Measurements from ENCODE around the gene GUCY2F.

The GUCY2F gene

DNA sequence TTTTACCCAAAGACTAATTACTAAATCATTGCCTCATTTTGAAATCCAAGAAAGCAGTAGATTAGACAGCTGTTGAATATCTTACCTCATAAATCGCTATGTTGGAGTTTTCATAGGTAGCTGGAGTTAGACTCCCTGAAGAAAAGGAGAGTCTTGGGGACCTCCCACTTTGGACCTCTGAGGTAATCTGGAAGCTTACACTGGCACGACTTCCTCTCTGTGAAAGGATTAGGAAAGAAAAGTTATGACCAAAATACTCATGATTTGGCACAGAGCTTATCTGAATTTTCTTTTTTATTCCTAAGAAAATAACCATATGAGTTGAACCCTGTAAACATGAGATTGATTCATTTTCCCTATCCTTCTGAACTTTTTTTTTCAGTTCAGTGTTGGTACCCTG is 40.6 kb downstream of the GUCY2F start:
- TF ChIP-seq POLR2A (IDR thresholded peaks at IDR 0.05; ENCODE audit: extremely low read depth, insufficient read length) (no peak), MYC (IDR thresholded peaks at IDR 0.05; ENCODE audit: low read depth, low read length) (no peak), CTCF (IDR thresholded peaks at IDR 0.05; ENCODE audit: low read depth, low read length) (no peak), MAX (IDR thresholded peaks at IDR 0.05; ENCODE audit: low read depth, low read length) (no peak)
- no peak for DNase-seq (ENCODE audit: low read depth)
- H3K4me3 ChIP-seq (ENCODE audit: low read depth, low read length): no peak overlapping the region

- peak; percentile 7 for DNase-seq (ENCODE audit: low read depth)
- TF ChIP-seq MAX (IDR thresholded peaks at IDR 0.05; ENCODE audit: low read depth, low read length): no peak
- TF ChIP-seq MYC (IDR thresholded peaks at IDR 0.05; ENCODE audit: low read depth, low read length): no peak
- no peak for TF ChIP-seq POLR2A (IDR thresholded peaks at IDR 0.05; ENCODE audit: extremely low read depth, insufficient read length)
- no peak for TF ChIP-seq CTCF (IDR thresholded peaks at IDR 0.05; ENCODE audit: low read depth, low read length)
- H3K4me3 ChIP-seq (ENCODE audit: low read depth, low read length): no peak overlapping the region
These were observed 41.4 kb downstream of the GUCY2F start for GRCh38 chrX:109440475-109440874.

DNA sequence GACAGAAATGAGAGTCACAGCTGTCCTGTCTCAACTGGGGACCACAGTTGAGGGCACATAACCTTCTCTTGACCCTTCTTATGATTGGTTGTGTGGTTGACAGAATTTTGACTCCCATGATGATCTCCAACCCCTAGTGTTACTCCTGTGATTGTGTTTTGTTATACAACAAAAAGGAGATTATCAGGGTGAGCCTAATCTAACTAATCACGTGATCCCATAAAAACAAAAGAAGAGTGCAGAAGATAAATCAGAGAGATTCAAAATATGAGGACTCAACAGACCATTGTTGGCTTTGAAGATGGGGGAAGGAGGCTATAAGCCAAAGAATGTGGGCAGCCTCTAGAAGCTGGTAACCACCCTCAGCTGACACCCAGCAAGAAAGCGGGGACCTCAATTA is 72.7 kb downstream of the GUCY2F start:
- H3K4me3 ChIP-seq (ENCODE audit: low read depth, low read length): no peak overlapping the region
- DNase-seq (ENCODE audit: low read depth): no peak
- TF ChIP-seq CTCF (IDR thresholded peaks at IDR 0.05; ENCODE audit: low read depth, low read length) (no peak), MYC (IDR thresholded peaks at IDR 0.05; ENCODE audit: low read depth, low read length) (no peak), MAX (IDR thresholded peaks at IDR 0.05; ENCODE audit: low read depth, low read length) (no peak), POLR2A (IDR thresholded peaks at IDR 0.05; ENCODE audit: extremely low read depth, insufficient read length) (no peak)

DNA sequence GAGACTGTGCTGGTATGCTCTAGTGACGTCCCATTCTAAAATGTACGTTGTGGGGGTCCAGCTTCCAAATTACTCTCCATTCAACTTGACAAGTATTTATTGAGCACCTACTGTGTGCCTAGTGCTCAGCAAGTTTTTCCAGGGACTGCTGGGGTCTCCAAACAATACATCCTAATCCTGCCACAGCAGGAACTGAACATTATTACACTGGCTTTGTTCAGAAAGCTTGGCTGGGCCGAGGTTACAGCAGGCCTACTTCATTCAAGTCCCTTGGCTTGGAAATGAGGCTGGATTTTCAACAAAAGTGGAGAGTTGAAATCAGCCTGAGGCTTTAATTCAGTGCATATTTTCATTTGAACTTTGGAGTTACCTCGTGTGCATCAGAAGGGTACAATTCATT is 78.0 kb downstream of the GUCY2F start:
- H3K4me3 ChIP-seq (ENCODE audit: low read depth, low read length): no peak overlapping the region
- DNase-seq (ENCODE audit: low read depth): no peak
- TF ChIP-seq CTCF (IDR thresholded peaks at IDR 0.05; ENCODE audit: low read depth, low read length): no peak
- no peak for TF ChIP-seq MYC (IDR thresholded peaks at IDR 0.05; ENCODE audit: low read depth, low read length)
- no peak for TF ChIP-seq POLR2A (IDR thresholded peaks at IDR 0.05; ENCODE audit: extremely low read depth, insufficient read length)
- no peak for TF ChIP-seq MAX (IDR thresholded peaks at IDR 0.05; ENCODE audit: low read depth, low read length)

GRCh38 chrX:109399831-109400230 is 82.1 kb downstream of the GUCY2F start:
- H3K4me3 ChIP-seq (ENCODE audit: low read depth, low read length): no peak overlapping the region
- no peak for DNase-seq (ENCODE audit: low read depth)
- TF ChIP-seq MAX (IDR thresholded peaks at IDR 0.05; ENCODE audit: low read depth, low read length) (no peak), MYC (IDR thresholded peaks at IDR 0.05; ENCODE audit: low read depth, low read length) (no peak), POLR2A (IDR thresholded peaks at IDR 0.05; ENCODE audit: extremely low read depth, insufficient read length) (no peak), CTCF (IDR thresholded peaks at IDR 0.05; ENCODE audit: low read depth, low read length) (no peak)

DNA sequence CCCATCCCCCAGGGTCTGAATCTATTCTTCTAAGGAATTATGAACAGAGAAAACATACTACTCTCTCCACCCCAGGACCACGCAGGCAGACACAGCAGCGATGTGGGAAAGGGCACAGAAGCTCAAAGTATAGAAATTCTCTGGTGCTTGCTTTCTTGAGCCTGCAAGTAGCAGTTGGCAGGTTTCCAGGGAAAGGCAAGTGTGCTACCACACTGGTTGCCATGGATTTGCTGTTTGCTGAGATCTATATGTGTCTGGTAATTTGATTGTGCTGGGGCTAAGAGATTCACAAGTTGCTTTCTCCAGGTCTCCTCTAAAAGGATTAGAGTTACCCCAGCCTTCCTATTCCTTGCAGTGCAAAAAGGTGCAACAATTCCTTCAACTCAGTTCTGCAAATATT is 83.1 kb downstream of the GUCY2F start:
- TF ChIP-seq MAX (IDR thresholded peaks at IDR 0.05; ENCODE audit: low read depth, low read length): no peak
- TF ChIP-seq CTCF (IDR thresholded peaks at IDR 0.05; ENCODE audit: low read depth, low read length): no peak
- TF ChIP-seq MYC (IDR thresholded peaks at IDR 0.05; ENCODE audit: low read depth, low read length): no peak
- no peak for DNase-seq (ENCODE audit: low read depth)
- no peak overlapping the region for H3K4me3 ChIP-seq (ENCODE audit: low read depth, low read length)

Measured in NB4 (cell line).